Tibial nerve (tissue), 4 donors: Measurements from ENCODE around the gene ZNF841. TPM values are rescaled to one million over a fixed set of nuclear protein-coding genes. Genes with fewer than 3 reads are reported as not detected.

Experiments
- DNase-seq, 2 donors: peaks; one replicate each; pipeline ENCODE4 v3.0.0-alpha.2; 2019; ENCODE audit warnings: low spot score in 2 of 2
- H3K27ac ChIP-seq, 4 donors: fragments of 200-600 bp; sonication (generic) in 3 of 4; one replicate each; pipeline ENCODE4 v1.5.1; 2017 to 2019; ENCODE audit warnings: mild to moderate bottlenecking in 1 of 4
- H3K27me3 ChIP-seq, 2 donors: fragments of 200-600 bp; sonication (generic) in 1 of 2; one replicate each; pipeline versions ENCODE4 v1.5.1 to v1.6.0; 2017 to 2019
- H3K36me3 ChIP-seq, 3 donors: fragments of 200-600 bp; sonication (generic); one replicate each; pipeline ENCODE4 v1.5.1; 2018 to 2019
- H3K4me1 ChIP-seq, 4 donors: fragments of 200-600 bp; sonication (generic) in 3 of 4; one replicate each; pipeline ENCODE4 v1.5.1; 2017 to 2019
- H3K4me3 ChIP-seq, 4 donors: fragments of 200-600 bp; sonication (generic) in 3 of 4; one replicate each; pipeline ENCODE4 v1.5.1; 2017 to 2019; ENCODE audit warnings: mild to moderate bottlenecking in 1 of 4, moderate library complexity in 1 of 4
- H3K9me3 ChIP-seq, 4 donors: fragments of 200-600 bp; sonication (generic) in 3 of 4; one replicate each; pipeline ENCODE4 v1.5.1; 2017 to 2019
- EP300 ChIP-seq, 2 donors: sonication (generic); formaldehyde crosslinking; IDR thresholded peaks; one replicate each; pipeline ENCODE4 v1.6.1; 2017; ENCODE audit warnings: antibody characterized with exemption in 2 of 2, mild to moderate bottlenecking in 1 of 2
- POLR2A ChIP-seq, 2 donors: fragments of 450-650 bp; IDR thresholded peaks; one replicate each; pipeline ENCODE4 v1.6.1; 2017; ENCODE audit warnings: antibody characterized with exemption in 2 of 2, mild to moderate bottlenecking in 2 of 2, moderate library complexity in 2 of 2
- WGBS, 2 donors: methylation state at CpG; one replicate each; pipeline ENCODE4 v1.1.5; 2018; 5-methylcytosine and 5-hydroxymethylcytosine counted together
- total RNA-seq, 4 donors: library from RNA; depleted of rRNA; stranded (reverse); fragments of >200 nt; gene quantifications; one replicate each; pipeline ENCODE4 v1.1.0, GENCODE V29; 2016
- TF ChIP-seq, protein P1 (sequence below), 5 experiments: fragments of 200-600 bp in 3 of 5; fragments of 450-650 bp in 2 of 5; sonication (generic) in 3 of 5; IDR thresholded peaks; one replicate each; pipeline ENCODE4 v1.5.1; 2016 to 2019; ENCODE audit warnings: antibody characterized with exemption in 5 of 5, mild to moderate bottlenecking in 3 of 5, moderate library complexity in 2 of 5

Gene ZNF841
- total RNA-seq, 4 donors from 2014 or later, result 12.0 to 34.8 (median 25.7) TPM

DNA sequence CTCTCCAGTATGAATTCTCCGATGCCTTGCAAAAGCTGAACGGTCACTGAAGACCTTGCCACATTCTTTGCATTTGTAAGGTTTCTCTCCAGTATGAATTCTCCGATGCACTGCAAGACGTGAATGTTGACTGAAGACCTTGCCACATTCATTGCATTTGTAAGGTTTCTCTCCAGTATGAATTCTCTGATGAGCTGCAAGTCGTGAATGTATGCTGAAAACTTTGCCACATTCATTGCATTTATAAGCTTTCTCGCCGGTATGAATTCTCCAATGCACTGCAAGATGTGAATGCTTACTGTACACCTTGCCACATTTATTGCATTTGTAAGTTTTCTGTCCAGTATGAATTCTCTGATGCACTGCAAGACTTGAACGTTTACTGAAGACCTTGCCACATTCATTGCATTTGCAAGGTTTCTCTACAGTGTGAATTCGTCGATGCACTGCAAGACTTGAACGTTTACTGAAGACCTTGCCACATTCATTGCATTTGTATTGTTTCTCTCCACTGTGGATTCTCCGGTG is 20.0 kb upstream of the ZNF841 start:
- Histone ChIP-seq H3K36me3 (peaks cover 7 to 80% (median 43%) of the 10 kb centered on the region in 3 donors), H3K4me3 (no peak overlapping the region), H3K27me3 (no peaks in the 10 kb centered on the region), H3K9me3 (peaks cover 22 to 100% (median 77%) of the 10 kb centered on the region in 4 donors), H3K4me1 (no peaks in the 10 kb centered on the region), H3K27ac (no peak overlapping the region)
- no peak for DNase-seq
- TF ChIP-seq EP300 (IDR thresholded peaks at IDR 0.05) (no peak), POLR2A (IDR thresholded peaks at IDR 0.05) (no peak)
- TF ChIP-seq, protein P1, sequence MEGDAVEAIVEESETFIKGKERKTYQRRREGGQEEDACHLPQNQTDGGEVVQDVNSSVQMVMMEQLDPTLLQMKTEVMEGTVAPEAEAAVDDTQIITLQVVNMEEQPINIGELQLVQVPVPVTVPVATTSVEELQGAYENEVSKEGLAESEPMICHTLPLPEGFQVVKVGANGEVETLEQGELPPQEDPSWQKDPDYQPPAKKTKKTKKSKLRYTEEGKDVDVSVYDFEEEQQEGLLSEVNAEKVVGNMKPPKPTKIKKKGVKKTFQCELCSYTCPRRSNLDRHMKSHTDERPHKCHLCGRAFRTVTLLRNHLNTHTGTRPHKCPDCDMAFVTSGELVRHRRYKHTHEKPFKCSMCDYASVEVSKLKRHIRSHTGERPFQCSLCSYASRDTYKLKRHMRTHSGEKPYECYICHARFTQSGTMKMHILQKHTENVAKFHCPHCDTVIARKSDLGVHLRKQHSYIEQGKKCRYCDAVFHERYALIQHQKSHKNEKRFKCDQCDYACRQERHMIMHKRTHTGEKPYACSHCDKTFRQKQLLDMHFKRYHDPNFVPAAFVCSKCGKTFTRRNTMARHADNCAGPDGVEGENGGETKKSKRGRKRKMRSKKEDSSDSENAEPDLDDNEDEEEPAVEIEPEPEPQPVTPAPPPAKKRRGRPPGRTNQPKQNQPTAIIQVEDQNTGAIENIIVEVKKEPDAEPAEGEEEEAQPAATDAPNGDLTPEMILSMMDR (IDR thresholded peaks at IDR 0.05), result no peak
- WGBS, 2 donors, result 95 to 97% methylated on average over 12 of the region's 12 CpGs

DNA sequence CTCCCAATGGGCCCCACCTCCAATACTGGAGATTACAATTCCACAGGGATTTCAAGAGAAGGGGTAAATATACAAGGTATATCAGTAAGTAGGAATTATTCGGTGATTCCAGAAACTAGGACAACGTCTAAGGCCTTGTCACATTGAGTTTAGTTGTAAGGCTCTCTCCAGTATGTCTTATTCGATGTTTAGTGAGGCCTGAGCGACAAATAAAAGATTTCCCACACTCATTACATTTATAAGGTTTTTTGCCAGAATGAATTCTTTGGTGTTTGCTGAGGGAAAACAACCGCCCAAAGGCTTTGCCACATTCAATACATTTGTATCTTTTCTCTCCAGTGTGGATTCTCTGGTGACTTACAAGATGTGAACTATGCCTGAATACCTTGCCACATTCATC is 19.1 kb upstream of the ZNF841 start:
- H3K27ac ChIP-seq, result no peak overlapping the region
- H3K27me3 ChIP-seq, result no peaks in the 10 kb centered on the region
- DNase-seq, result no peak
- no peaks in the 10 kb centered on the region for H3K4me1 ChIP-seq
- H3K36me3 ChIP-seq, result peaks cover 7 to 71% (median 34%) of the 10 kb centered on the region in 3 donors
- TF ChIP-seq POLR2A (IDR thresholded peaks at IDR 0.05) (no peak), EP300 (IDR thresholded peaks at IDR 0.05) (no peak)
- TF ChIP-seq, protein P1 (IDR thresholded peaks at IDR 0.05), result no peak
- peaks cover 22 to 100% (median 73%) of the 10 kb centered on the region in 4 donors for H3K9me3 ChIP-seq
- 96 to 100% methylated on average over 5 of the region's 5 CpGs for WGBS, 2 donors
- H3K4me3 ChIP-seq, result no peak overlapping the region

DNA sequence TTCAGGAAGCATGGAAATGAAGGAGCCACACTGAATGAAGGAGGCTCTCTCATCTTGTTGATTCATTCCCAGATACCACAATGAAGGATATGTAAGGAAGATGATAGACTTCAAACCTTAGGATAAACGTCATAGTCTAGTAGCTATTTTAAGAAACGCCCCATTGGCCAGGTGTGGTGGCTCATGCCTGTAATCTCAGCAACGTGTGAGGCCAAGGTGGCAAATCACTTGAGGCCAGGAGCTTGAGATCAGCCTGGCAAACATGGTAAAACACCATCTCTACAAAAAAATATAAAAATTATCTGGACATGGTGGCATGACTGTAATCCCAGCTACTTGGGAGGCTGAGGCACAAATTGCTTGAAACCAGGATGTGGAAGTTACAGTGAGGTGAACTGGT is 17.1 kb upstream of the ZNF841 start:
- Histone ChIP-seq H3K4me1 (no peaks in the 10 kb centered on the region), H3K27ac (no peak overlapping the region), H3K36me3 (peaks cover 7 to 50% (median 16%) of the 10 kb centered on the region in 3 donors), H3K27me3 (no peaks in the 10 kb centered on the region), H3K4me3 (no peak overlapping the region), H3K9me3 (peaks cover 18 to 100% (median 66%) of the 10 kb centered on the region in 4 donors)
- WGBS, 2 donors, result 86 to 94% methylated on average over 3 of the region's 3 CpGs
- DNase-seq, result no peak
- TF ChIP-seq, protein P1 (IDR thresholded peaks at IDR 0.05), result no peak
- TF ChIP-seq POLR2A (IDR thresholded peaks at IDR 0.05), result no peak
- TF ChIP-seq EP300 (IDR thresholded peaks at IDR 0.05), result no peak

DNA sequence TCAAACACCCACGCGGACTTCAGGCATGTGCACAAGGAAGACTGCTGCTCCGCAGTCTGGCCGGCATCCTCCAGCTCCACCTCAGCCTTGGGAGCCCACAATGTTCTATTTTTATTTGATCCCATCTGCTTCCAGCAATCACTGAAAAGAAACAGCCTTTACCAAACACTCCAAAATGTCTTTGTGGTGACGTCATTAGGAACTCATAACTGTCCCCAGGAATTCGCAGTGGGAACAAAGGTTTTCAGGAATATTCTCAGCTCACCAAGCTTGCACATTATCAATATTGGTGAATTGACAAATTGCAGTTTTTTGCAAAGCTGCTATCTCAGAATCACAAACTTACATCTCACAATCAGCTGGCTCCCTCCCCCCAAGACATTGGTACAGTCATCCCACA is 15.2 kb upstream of the ZNF841 start:
- H3K4me3 ChIP-seq, result no peak overlapping the region
- TF ChIP-seq EP300 (IDR thresholded peaks at IDR 0.05) (no peak), POLR2A (IDR thresholded peaks at IDR 0.05) (no peak)
- TF ChIP-seq, protein P1 (IDR thresholded peaks at IDR 0.05), result no peak
- H3K27ac ChIP-seq, result no peak overlapping the region
- H3K4me1 ChIP-seq, result no peaks in the 10 kb centered on the region
- WGBS, 2 donors, result 88 to 92% methylated on average over 6 of the region's 6 CpGs
- H3K27me3 ChIP-seq, result no peaks in the 10 kb centered on the region
- peaks cover 2 to 32% (median 6%) of the 10 kb centered on the region in 3 donors for H3K36me3 ChIP-seq
- peaks cover 11 to 100% (median 59%) of the 10 kb centered on the region in 4 donors for H3K9me3 ChIP-seq
- DNase-seq, result no peak

DNA sequence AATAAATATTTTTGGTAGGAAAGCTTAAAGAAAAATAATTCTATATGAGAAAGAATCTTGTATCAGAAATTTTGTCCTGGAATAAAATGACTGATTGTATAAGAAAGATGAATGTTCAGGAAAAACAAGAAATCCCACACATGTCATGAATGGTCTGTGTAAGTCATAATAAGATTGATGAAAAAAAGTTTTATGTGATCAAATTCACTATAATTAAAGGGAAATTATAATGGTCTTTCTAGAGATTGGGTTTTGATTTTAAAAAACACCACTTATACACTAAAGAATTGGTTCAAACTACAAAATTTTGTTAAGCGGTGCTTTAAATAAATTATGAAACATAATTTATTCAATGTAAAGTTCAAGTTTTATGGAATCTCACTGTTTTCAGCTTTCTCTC is 7.2 kb upstream of the ZNF841 start:
- Histone ChIP-seq H3K4me3 (no peak overlapping the region), H3K27ac (no peak overlapping the region), H3K9me3 (peaks cover 0 to 77% (median 18%) of the 10 kb centered on the region in 4 donors), H3K4me1 (no peaks in the 10 kb centered on the region), H3K36me3 (no peaks in the 10 kb centered on the region), H3K27me3 (no peaks in the 10 kb centered on the region)
- TF ChIP-seq POLR2A (IDR thresholded peaks at IDR 0.05), result no peak
- TF ChIP-seq, protein P1 (IDR thresholded peaks at IDR 0.05), result no peak
- no peak for TF ChIP-seq EP300 (IDR thresholded peaks at IDR 0.05)
- WGBS, 2 donors, result 97 to 100% methylated on average over 1 of the region's 1 CpG
- DNase-seq, result no peak
